ENCODE data around the gene MICAL3. TPM values are rescaled to one million over a fixed set of nuclear protein-coding genes. Genes with fewer than 3 reads are reported as not detected.

The MICAL3 gene
- total and polyA plus RNA-seq, 2 of the 8 experiments (the other 6 are each of a cell fraction or from before 2014, with no cell fraction given) = 8.3 to 41.8 TPM

GRCh38 chr22:17769013-17769715, 255.2 kb downstream of the MICAL3 start (continued):
- TF ChIP-seq POU5F1 (IDR thresholded peaks at IDR 0.05; ENCODE audit: low read depth, low read length) (no peak), NANOG (IDR thresholded peaks at IDR 0.05; ENCODE audit: insufficient read depth, low read depth, low read length, poor library complexity, severe bottlenecking) (no peak), FOSL1 (IDR thresholded peaks at IDR 0.05; ENCODE audit: insufficient read depth, low read depth, low read length) (no peak), SIRT6 (IDR thresholded peaks at IDR 0.05; ENCODE audit: low read length) (no peak), CBX5 (IDR thresholded peaks at IDR 0.05; ENCODE audit: low read depth, low read length) (no peak)
